MCF 10A (cell line): Measurements from ENCODE around the gene CCNK. TPM values are rescaled to one million over a fixed set of nuclear protein-coding genes. Genes with fewer than 3 reads are reported as not detected.

ENCODE experiments used
- BruUV-seq: library from RNA; stranded (reverse); fragments of 400-500 nt; replicated peaks from 2 replicates; lab custom pipeline; 2021; lab: Mats Ljungman, UMichigan
- CTCF ChIA-PET: fragments of 300-600 bp; sonication (Branson Sonifier 250); formaldehyde crosslinking; extraction: SDS; loops from one replicate; lab custom pipeline; 2021; ENCODE audit warnings: antibody characterized with exemption, inconsistent platforms; lab: Yijun Ruan, JAX
- POLR2A ChIA-PET: fragments of 300-600, 350-650 bp; sonication (Branson Sonifier 250); formaldehyde crosslinking; extraction: SDS; loops from one replicate; lab custom pipeline; 2020; ENCODE audit warnings: antibody characterized with exemption, inconsistent platforms; lab: Yijun Ruan, JAX
- DNase-seq: peaks from one replicate; pipeline ENCODE4 v3.0.0-alpha.2; 2018; ENCODE audit not compliant: unreplicated experiment
- H3K27ac Mint-ChIP-seq: one replicate; pipeline ENCODE4 v1.8.0; 2022; ENCODE audit warnings: mild to moderate bottlenecking, low read depth, mixed read lengths; ENCODE audit not compliant: unreplicated experiment
- H3K27me3 Mint-ChIP-seq: one replicate; pipeline ENCODE4 v1.8.0; 2022; ENCODE audit warnings: mixed read lengths; ENCODE audit not compliant: insufficient read depth, unreplicated experiment
- H3K36me3 Mint-ChIP-seq: one replicate; pipeline ENCODE4 v1.8.0; 2022; ENCODE audit warnings: mild to moderate bottlenecking, moderate library complexity, mixed read lengths; ENCODE audit not compliant: insufficient read depth, unreplicated experiment
- H3K4me1 Mint-ChIP-seq: one replicate; pipeline ENCODE4 v1.8.0; 2022; ENCODE audit warnings: mixed read lengths; ENCODE audit not compliant: insufficient read depth, unreplicated experiment
- H3K4me3 Mint-ChIP-seq: one replicate; pipeline ENCODE4 v1.8.0; 2022; ENCODE audit warnings: mild to moderate bottlenecking, moderate library complexity, mixed read lengths; ENCODE audit not compliant: unreplicated experiment
- H3K9me3 Mint-ChIP-seq: one replicate; pipeline ENCODE4 v1.8.0; 2022; ENCODE audit warnings: mixed read lengths; ENCODE audit not compliant: unreplicated experiment
- intact Hi-C: fragments of 100-400 bp; cut with micrococcal nuclease; formaldehyde crosslinking; loops from 2 replicates; pipeline ENCODE4 v1.14.1; 2022
- total RNA-seq: library from RNA; stranded (reverse); gene quantifications from 2 replicates; pipeline ENCODE4 v1.2.3, GENCODE V29; 2022
- TF ChIP-seq, protein P1 (sequence below): fragments of 200-600 bp; IDR thresholded peaks from one replicate; pipeline ENCODE4 v1.8.0; 2022; ENCODE audit warnings: antibody characterized with exemption, mild to moderate bottlenecking; ENCODE audit not compliant: unreplicated experiment

CCNK gene
- total RNA-seq, 1 experiment from 2014 or later: 70.4 TPM

GRCh38 chr14:99519931-99520421 lies 38.8 kb downstream of the CCNK start:
- no peaks in the 10 kb centered on the region for H3K27me3 Mint-ChIP-seq
- H3K27ac Mint-ChIP-seq: no peak overlapping the region
- ChIA-PET POLR2A (no interaction called here), CTCF (interaction anchor here (0.9 to 2.9 kb wide), 2 partner anchors 86 to 106 kb away, joined by 3 to 7 read pairs; no protein-coding TSS in a partner anchor)
- H3K36me3 Mint-ChIP-seq: peaks cover 4% of the 10 kb centered on the region
- TF ChIP-seq, protein P1, sequence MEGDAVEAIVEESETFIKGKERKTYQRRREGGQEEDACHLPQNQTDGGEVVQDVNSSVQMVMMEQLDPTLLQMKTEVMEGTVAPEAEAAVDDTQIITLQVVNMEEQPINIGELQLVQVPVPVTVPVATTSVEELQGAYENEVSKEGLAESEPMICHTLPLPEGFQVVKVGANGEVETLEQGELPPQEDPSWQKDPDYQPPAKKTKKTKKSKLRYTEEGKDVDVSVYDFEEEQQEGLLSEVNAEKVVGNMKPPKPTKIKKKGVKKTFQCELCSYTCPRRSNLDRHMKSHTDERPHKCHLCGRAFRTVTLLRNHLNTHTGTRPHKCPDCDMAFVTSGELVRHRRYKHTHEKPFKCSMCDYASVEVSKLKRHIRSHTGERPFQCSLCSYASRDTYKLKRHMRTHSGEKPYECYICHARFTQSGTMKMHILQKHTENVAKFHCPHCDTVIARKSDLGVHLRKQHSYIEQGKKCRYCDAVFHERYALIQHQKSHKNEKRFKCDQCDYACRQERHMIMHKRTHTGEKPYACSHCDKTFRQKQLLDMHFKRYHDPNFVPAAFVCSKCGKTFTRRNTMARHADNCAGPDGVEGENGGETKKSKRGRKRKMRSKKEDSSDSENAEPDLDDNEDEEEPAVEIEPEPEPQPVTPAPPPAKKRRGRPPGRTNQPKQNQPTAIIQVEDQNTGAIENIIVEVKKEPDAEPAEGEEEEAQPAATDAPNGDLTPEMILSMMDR: no peak
- no peak overlapping the region for H3K4me3 Mint-ChIP-seq
- no TSS peak for BruUV-seq
- no peaks in the 10 kb centered on the region for H3K9me3 Mint-ChIP-seq
- intact Hi-C loops: no loop called here
- H3K4me1 Mint-ChIP-seq: peaks cover 10% of the 10 kb centered on the region
- no peak for DNase-seq

DNA sequence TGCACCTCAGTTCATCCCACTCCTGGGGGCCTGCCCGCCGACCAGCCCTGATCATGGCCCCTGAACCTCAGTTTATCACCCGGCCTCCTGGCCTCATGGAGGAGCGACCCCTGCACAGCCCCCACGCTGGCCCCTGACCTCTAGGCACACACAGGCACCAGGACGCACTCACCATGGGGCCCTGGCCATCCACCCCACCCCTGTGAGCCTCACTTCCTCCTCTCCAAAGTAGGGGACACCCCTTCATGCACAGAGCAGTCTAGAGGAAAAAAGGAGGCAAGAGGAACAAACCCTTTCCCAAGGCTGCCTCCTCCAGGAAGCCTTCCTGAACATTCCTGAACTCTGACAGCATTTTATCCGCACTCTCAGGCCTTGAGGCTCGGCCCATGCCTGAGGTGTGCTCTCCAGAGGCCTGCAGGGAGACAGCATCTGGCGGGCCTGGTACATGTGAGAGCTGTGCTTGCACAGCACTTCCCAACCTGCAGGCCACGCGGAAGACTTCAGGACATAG lies 39.4 kb downstream of the CCNK start:
- intact Hi-C loops: no loop called here
- Mint-ChIP-seq H3K27me3 (no peaks in the 10 kb centered on the region), H3K27ac (no peak overlapping the region), H3K4me3 (no peak overlapping the region), H3K9me3 (no peaks in the 10 kb centered on the region), H3K36me3 (peaks cover 4% of the 10 kb centered on the region), H3K4me1 (peaks cover 16% of the 10 kb centered on the region)
- BruUV-seq: no TSS peak
- TF ChIP-seq, protein P1: no peak
- no peak for DNase-seq
- CTCF ChIA-PET: interaction anchor here (0.5 to 2.1 kb wide), 4 partner anchors 23 to 246 kb away, joined by 3 to 8 read pairs (median 3); no protein-coding TSS in a partner anchor
- POLR2A ChIA-PET: no interaction called here

- intact Hi-C loops: no loop called here
- ChIA-PET POLR2A (no interaction called here), CTCF (interaction anchor here (0.5 to 2.1 kb wide), 4 partner anchors 22 to 246 kb away, joined by 3 to 8 read pairs (median 3); no protein-coding TSS in a partner anchor)
- no TSS peak for BruUV-seq
- H3K4me3 Mint-ChIP-seq: no peak overlapping the region
- TF ChIP-seq, protein P1: no peak
- no peaks in the 10 kb centered on the region for H3K9me3 Mint-ChIP-seq
- H3K36me3 Mint-ChIP-seq: no peaks in the 10 kb centered on the region
- peaks cover 16% of the 10 kb centered on the region for H3K4me1 Mint-ChIP-seq
- DNase-seq: no peak
- H3K27ac Mint-ChIP-seq: no peak overlapping the region
- H3K27me3 Mint-ChIP-seq: no peaks in the 10 kb centered on the region
Measured at GRCh38 chr14:99521176-99522024, 40.2 kb downstream of the CCNK start.

GRCh38 chr14:99522025-99522401 lies 40.8 kb downstream of the CCNK start:
- H3K4me3 Mint-ChIP-seq: no peak overlapping the region
- no peaks in the 10 kb centered on the region for H3K9me3 Mint-ChIP-seq
- TF ChIP-seq, protein P1: no peak
- ChIA-PET POLR2A (no interaction called here), CTCF (interaction anchor here (0.9 to 2.1 kb wide), 2 partner anchors 106 to 108 kb away, joined by 3 to 8 read pairs; no protein-coding TSS in a partner anchor)
- H3K4me1 Mint-ChIP-seq: peaks cover 16% of the 10 kb centered on the region
- no peaks in the 10 kb centered on the region for H3K27me3 Mint-ChIP-seq
- DNase-seq: no peak
- H3K36me3 Mint-ChIP-seq: no peaks in the 10 kb centered on the region
- BruUV-seq: no TSS peak
- intact Hi-C loops: no loop called here
- H3K27ac Mint-ChIP-seq: no peak overlapping the region
